SK-N-SH (cell line): ENCODE results near the gene KLHL40. TPM values are rescaled to one million over a fixed set of nuclear protein-coding genes. Genes with fewer than 3 reads are reported as not detected.

Experiments used
- CTCF ChIA-PET: fragments of 300-600, 350-600 bp; formaldehyde crosslinking; extraction: SDS; loops from one replicate; lab custom pipeline; 2021; lab: Yijun Ruan, JAX
- POLR2A ChIA-PET: fragments of 350-600 bp; sonication (Branson Sonifier 250); formaldehyde crosslinking; extraction: SDS; loops from one replicate; lab custom pipeline; 2020; ENCODE audit warnings: antibody characterized with exemption, inconsistent platforms; lab: Yijun Ruan, JAX
- DNase-seq: peaks from one replicate; pipeline ENCODE4 v3.0.0; 2012
- H2AFZ ChIP-seq: fragments of 200-600 bp; sonication (generic); 2 replicates; pipeline ENCODE4 v1.8.1; 2016; ENCODE audit warnings: antibody characterized with exemption, mild to moderate bottlenecking, low read depth
- H3F3A ChIP-seq: fragments of 200-600 bp; sonication (generic); replicated peaks from 2 replicates; pipeline ENCODE3; 2016; ENCODE audit warnings: antibody characterized with exemption, mild to moderate bottlenecking; ENCODE audit not compliant: insufficient read depth
- H3K27ac ChIP-seq, 2 experiments: fragments of 200-500 bp in 1 of 2; fragments of 200-600 bp in 1 of 2; sonication (Bioruptor generic) in 1 of 2; sonication (generic), shearing (Covaris generic) in 1 of 2; 2 replicates each; pipeline versions ENCODE4 v1.5.1 to v1.6.1; 2014 to 2016; ENCODE audit warnings: low read depth in 2 of 2, inconsistent platforms in 1 of 2, low read length in 1 of 2, mild to moderate bottlenecking in 1 of 2, mixed read lengths in 1 of 2
- H3K27me3 ChIP-seq: fragments of 200-600 bp; sonication (generic), shearing (Covaris generic); 2 replicates; pipeline ENCODE4 v1.6.1; 2016; ENCODE audit warnings: mixed run types; ENCODE audit not compliant: insufficient read depth
- H3K36me3 ChIP-seq, 2 experiments: fragments of 200-500 bp in 1 of 2; fragments of 200-600 bp in 1 of 2; sonication (Bioruptor generic) in 1 of 2; sonication (generic) in 1 of 2; replicated peaks in 1 of 2; 2 replicates each; pipeline versions ENCODE3 to v1.5.1; 2014 to 2016; ENCODE audit warnings: low read length in 1 of 2, mild to moderate bottlenecking in 1 of 2; ENCODE audit not compliant: insufficient read depth in 2 of 2, control insufficient read depth in 1 of 2
- H3K4me1 ChIP-seq, 2 experiments: fragments of 200-500 bp in 1 of 2; fragments of 200-600 bp in 1 of 2; sonication (Bioruptor generic) in 1 of 2; sonication (generic), shearing (Covaris generic) in 1 of 2; 2 replicates each; pipeline versions ENCODE4 v1.5.1 to v1.6.1; 2014 to 2016; ENCODE audit warnings: low read depth in 1 of 2, low read length in 1 of 2, mixed run types in 1 of 2; ENCODE audit not compliant: insufficient read depth in 2 of 2, control insufficient read depth in 1 of 2
- H3K4me2 ChIP-seq: fragments of 200-600 bp; sonication (generic), shearing (Covaris generic); 2 replicates; pipeline ENCODE4 v1.6.1; 2017; ENCODE audit warnings: mixed run types
- H3K4me3 ChIP-seq, 2 experiments: fragments of 200-500 bp in 1 of 2; fragments of 200-600 bp in 1 of 2; sonication (Bioruptor generic) in 1 of 2; sonication (generic), shearing (Covaris generic) in 1 of 2; 2 replicates each; pipeline versions ENCODE4 v1.5.1 to v1.8.1; 2014 to 2016; ENCODE audit warnings: low read depth in 2 of 2, inconsistent platforms in 1 of 2, low read length in 1 of 2, mild to moderate bottlenecking in 1 of 2, mixed read lengths in 1 of 2, moderate library complexity in 1 of 2
- H3K79me2 ChIP-seq: fragments of 200-600 bp; sonication (generic); 2 replicates; pipeline ENCODE4 v1.8.1; 2017; ENCODE audit warnings: mild to moderate bottlenecking; ENCODE audit not compliant: insufficient read depth
- H3K9ac ChIP-seq: fragments of 200-600 bp; sonication (generic); 2 replicates; pipeline ENCODE4 v1.6.1; 2017; ENCODE audit warnings: mixed run types
- H3K9me2 ChIP-seq: fragments of 200-600 bp; sonication (generic); 2 replicates; pipeline ENCODE4 v1.6.1; 2017; ENCODE audit warnings: mixed run types
- H3K9me3 ChIP-seq: fragments of 200-600 bp; sonication (generic); 2 replicates; pipeline ENCODE4 v1.6.1; 2017; ENCODE audit warnings: mixed run types, mild to moderate bottlenecking, moderate library complexity
- H4K20me1 ChIP-seq: fragments of 200-600 bp; sonication (generic); 2 replicates; pipeline ENCODE4 v1.6.1; 2017; ENCODE audit warnings: mild to moderate bottlenecking, mixed run types; ENCODE audit not compliant: insufficient read depth
- EZH2phosphoT487 ChIP-seq: fragments of 200-600 bp; sonication (generic); IDR thresholded peaks from 2 replicates; pipeline ENCODE4 v1.6.1; 2017; ENCODE audit warnings: low read depth, mixed run types, mild to moderate bottlenecking, antibody characterized with exemption, moderate library complexity, borderline replicate concordance
- FOSL2 ChIP-seq: IDR thresholded peaks from 2 replicates; pipeline ENCODE4 v1.4.0; 2012; ENCODE audit warnings: low read depth, mild to moderate bottlenecking, moderate library complexity, borderline replicate concordance
- FOXJ3 ChIP-seq: sonication (generic); formaldehyde crosslinking; IDR thresholded peaks from 2 replicates; pipeline ENCODE4 v1.5.1; 2020; ENCODE audit warnings: mild to moderate bottlenecking, missing genetic modification reagents
- GABPA ChIP-seq: IDR thresholded peaks from 2 replicates; pipeline ENCODE4 v1.4.0; 2012; ENCODE audit warnings: low read depth, mild to moderate bottlenecking
- GATA2 ChIP-seq: sonication (generic); formaldehyde crosslinking; IDR thresholded peaks from 2 replicates; pipeline ENCODE4 v1.5.0; 2020; ENCODE audit warnings: mild to moderate bottlenecking, missing genetic modification reagents
- MEF2A ChIP-seq: IDR thresholded peaks from 2 replicates; pipeline ENCODE4 v1.4.0; 2012; ENCODE audit warnings: low read depth, borderline replicate concordance
- MXI1 ChIP-seq: IDR thresholded peaks from 2 replicates; pipeline ENCODE4 v1.6.1; 2012; ENCODE audit warnings: mild to moderate bottlenecking, low read depth, low read length, improper control_type of control experiment
- NFIC ChIP-seq: IDR thresholded peaks from 2 replicates; pipeline ENCODE4 v1.4.0; 2012; ENCODE audit warnings: borderline replicate concordance
- POLR2AphosphoS5 ChIP-seq: IDR thresholded peaks from 2 replicates; pipeline ENCODE4 v1.6.1; 2012; ENCODE audit warnings: low read depth, low read length
- RAD21 ChIP-seq: IDR thresholded peaks from 2 replicates; pipeline ENCODE4 v1.6.1; 2012; ENCODE audit warnings: mild to moderate bottlenecking, low read length
- RCOR1 ChIP-seq: fragments of 150-350 bp; IDR thresholded peaks from 2 replicates; pipeline ENCODE4 v1.6.1; 2017; ENCODE audit warnings: antibody characterized with exemption, low read length
- REST ChIP-seq: IDR thresholded peaks from 2 replicates; pipeline ENCODE4 v1.6.1; 2012; ENCODE audit warnings: mild to moderate bottlenecking, low read depth, low read length, moderate library complexity
- RFX5 ChIP-seq: IDR thresholded peaks from 2 replicates; pipeline ENCODE4 v1.6.1; 2012; ENCODE audit warnings: mild to moderate bottlenecking, improper control_type of control experiment, low read length
- RXRA ChIP-seq: IDR thresholded peaks from 2 replicates; pipeline ENCODE4 v1.4.0; 2012; ENCODE audit warnings: low read depth, mild to moderate bottlenecking, borderline replicate concordance
- SIN3A ChIP-seq: IDR thresholded peaks from 2 replicates; pipeline ENCODE4 v1.6.1; 2012; ENCODE audit warnings: low read depth, mild to moderate bottlenecking, low read length, moderate library complexity, borderline replicate concordance
- SMC3 ChIP-seq: IDR thresholded peaks from 2 replicates; pipeline ENCODE4 v1.6.1; 2012; ENCODE audit warnings: low read depth, low read length, improper control_type of control experiment
- TCF12 ChIP-seq: IDR thresholded peaks from 2 replicates; pipeline ENCODE4 v1.4.0; 2012
- TEAD4 ChIP-seq: IDR thresholded peaks from 2 replicates; pipeline ENCODE4 v1.4.0; 2012; ENCODE audit warnings: mild to moderate bottlenecking, borderline replicate concordance; ENCODE audit not compliant: insufficient read depth
- WGBS: methylation state at CpG from one replicate; pipeline ENCODE4 v1.1.6; 2017; ENCODE audit warnings: low lambda C conversion rate; 5-methylcytosine and 5-hydroxymethylcytosine counted together
- polyA plus RNA-seq, 3 experiments: library from polyadenylated mRNA; depleted of rRNA; stranded (reverse); fragments of >200 nt; gene quantifications; 2 replicates each; pipeline ENCODE4 v1.2.3, GENCODE V29; 2012
- TF ChIP-seq, protein P1 (sequence below): IDR thresholded peaks from 2 replicates; pipeline ENCODE4; 2012
- TF ChIP-seq, protein P2 (sequence below): IDR thresholded peaks from 2 replicates; pipeline ENCODE4 v1.4.0; 2012; ENCODE audit warnings: low read depth, borderline replicate concordance

Gene KLHL40
- polyA plus RNA-seq, 1 of the 3 experiments (the other 2 are of a cell fraction) = not detected

DNA sequence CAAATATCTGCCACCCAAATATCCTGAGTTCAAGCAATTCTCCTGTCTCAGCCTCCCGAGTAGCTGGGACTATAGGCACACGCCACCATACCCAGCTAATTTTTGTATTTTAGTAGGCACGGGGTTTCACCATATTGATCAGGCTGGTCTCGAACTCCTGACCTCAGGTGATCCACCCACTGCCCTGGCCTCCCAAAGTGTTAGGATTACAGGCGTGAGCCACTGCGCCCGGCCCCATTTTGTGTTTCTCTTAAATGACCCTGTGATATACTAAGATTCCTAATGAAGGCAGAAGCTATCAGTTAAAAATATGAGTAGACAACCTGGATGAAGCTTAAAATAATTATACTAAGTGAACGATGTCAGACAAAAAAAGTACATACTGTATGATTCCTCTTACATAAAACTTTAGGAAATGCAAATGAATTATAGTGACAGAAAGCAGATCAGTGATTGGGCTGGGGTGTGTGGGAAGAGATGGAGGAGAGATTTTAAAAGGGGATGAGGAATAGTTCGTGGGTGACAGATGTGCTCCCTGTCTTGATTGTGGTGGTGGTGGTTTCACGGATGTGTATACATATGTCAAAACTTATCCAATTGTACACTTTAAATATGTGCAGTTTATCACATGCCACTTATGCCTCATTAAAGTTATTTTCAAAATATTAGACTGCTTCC is 3.8 kb upstream of the KLHL40 start:
- 48% methylated on average over 10 of the region's 10 CpGs for WGBS
- CTCF ChIA-PET = no interaction called here
- POLR2A ChIA-PET = no interaction called here

More for the DNA sequence above, 3.8 kb upstream of the KLHL40 start:
- DNase-seq = no peak
- H3K9me2 ChIP-seq = no peaks in the 10 kb centered on the region
- no peak overlapping the region for H3K4me2 ChIP-seq
- no peaks in the 10 kb centered on the region for H3F3A ChIP-seq
- TF ChIP-seq TEAD4 (no peak), FOSL2 (no peak), RFX5 (no peak), NFIC (no peak), RAD21 (no peak), REST (no peak), RCOR1 (no peak), SIN3A (no peak), MXI1 (no peak), GATA2 (CRISPR knock-in tag) (no peak), MEF2A (no peak), FOXJ3 (CRISPR knock-in tag) (no peak), RXRA (no peak), GABPA (no peak), POLR2AphosphoS5 (no peak), SMC3 (no peak), TCF12 (no peak), EZH2phosphoT487 (no peak)
- TF ChIP-seq, protein P1, sequence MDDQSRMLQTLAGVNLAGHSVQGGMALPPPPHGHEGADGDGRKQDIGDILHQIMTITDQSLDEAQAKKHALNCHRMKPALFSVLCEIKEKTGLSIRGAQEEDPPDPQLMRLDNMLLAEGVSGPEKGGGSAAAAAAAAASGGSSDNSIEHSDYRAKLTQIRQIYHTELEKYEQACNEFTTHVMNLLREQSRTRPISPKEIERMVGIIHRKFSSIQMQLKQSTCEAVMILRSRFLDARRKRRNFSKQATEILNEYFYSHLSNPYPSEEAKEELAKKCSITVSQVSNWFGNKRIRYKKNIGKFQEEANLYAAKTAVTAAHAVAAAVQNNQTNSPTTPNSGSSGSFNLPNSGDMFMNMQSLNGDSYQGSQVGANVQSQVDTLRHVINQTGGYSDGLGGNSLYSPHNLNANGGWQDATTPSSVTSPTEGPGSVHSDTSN = no peak
- TF ChIP-seq, protein P2, sequence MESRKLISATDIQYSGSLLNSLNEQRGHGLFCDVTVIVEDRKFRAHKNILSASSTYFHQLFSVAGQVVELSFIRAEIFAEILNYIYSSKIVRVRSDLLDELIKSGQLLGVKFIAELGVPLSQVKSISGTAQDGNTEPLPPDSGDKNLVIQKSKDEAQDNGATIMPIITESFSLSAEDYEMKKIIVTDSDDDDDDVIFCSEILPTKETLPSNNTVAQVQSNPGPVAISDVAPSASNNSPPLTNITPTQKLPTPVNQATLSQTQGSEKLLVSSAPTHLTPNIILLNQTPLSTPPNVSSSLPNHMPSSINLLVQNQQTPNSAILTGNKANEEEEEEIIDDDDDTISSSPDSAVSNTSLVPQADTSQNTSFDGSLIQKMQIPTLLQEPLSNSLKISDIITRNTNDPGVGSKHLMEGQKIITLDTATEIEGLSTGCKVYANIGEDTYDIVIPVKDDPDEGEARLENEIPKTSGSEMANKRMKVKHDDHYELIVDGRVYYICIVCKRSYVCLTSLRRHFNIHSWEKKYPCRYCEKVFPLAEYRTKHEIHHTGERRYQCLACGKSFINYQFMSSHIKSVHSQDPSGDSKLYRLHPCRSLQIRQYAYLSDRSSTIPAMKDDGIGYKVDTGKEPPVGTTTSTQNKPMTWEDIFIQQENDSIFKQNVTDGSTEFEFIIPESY = no peak
- no peaks in the 10 kb centered on the region for H3K36me3 ChIP-seq
- peaks cover 12% of the 10 kb centered on the region; the same call in 1 of the 2 replicates for H3K27me3 ChIP-seq
- no peak overlapping the region for H3K27ac ChIP-seq
- H3K9me3 ChIP-seq = no peaks in the 10 kb centered on the region
- no peaks in the 10 kb centered on the region; a peak in 1 of 4 replicates for H3K4me1 ChIP-seq
- no peak overlapping the region for H3K4me3 ChIP-seq
- H2AFZ ChIP-seq = no peak overlapping the region
- no peaks in the 10 kb centered on the region for H3K79me2 ChIP-seq
- no peak overlapping the region for H3K9ac ChIP-seq
- H4K20me1 ChIP-seq = no peaks in the 10 kb centered on the region
